ENCODE results near the gene PRR18.

The PRR18 gene

GRCh38 chr6:166333172-166333995 lies 25.2 kb upstream of the PRR18 start:
- Histone ChIP-seq H3K79me2 (ENCODE audit: insufficient read depth, low read length) (peaks cover 99% of the 10 kb centered on the region), H3K4me2 (ENCODE audit: insufficient read depth, low read length) (peak overlapping the region; percentile 53), H3K36me3 (ENCODE audit: insufficient read depth, low read length) (peaks cover 52% of the 10 kb centered on the region), H4K20me1 (ENCODE audit: insufficient read depth, low read length) (peaks cover 46% of the 10 kb centered on the region), H3K9me3 (ENCODE audit: insufficient read depth, low read length, severe bottlenecking) (no peaks in the 10 kb centered on the region), H3K27ac (ENCODE audit: low read length) (peak overlapping the region; percentile 90), H3K4me3 (ENCODE audit: low read depth in 1 of 2, low read length in 2 of 2) (peak overlapping the region in 1 of 2 experiments; percentile 33; a peak in 2 of 4 replicates), H2AFZ (ENCODE audit: low read depth, low read length) (no peak overlapping the region), H3K4me1 (ENCODE audit: insufficient read depth, low read length) (peaks cover 66% of the 10 kb centered on the region), H3K9ac (ENCODE audit: low read depth, low read length) (peak overlapping the region; percentile 44), H3K27me3 (ENCODE audit: insufficient read depth, low read length, poor library complexity) (no peaks in the 10 kb centered on the region)
- TF ChIP-seq CTCF (IDR thresholded peaks at IDR 0.05; ENCODE audit: borderline replicate concordance, extremely low read depth, low read length, poor library complexity, severe bottlenecking) = no peak
- TF ChIP-seq EZH2 (IDR thresholded peaks at IDR 0.05; ENCODE audit: borderline replicate concordance, low read depth, low read length, severe bottlenecking) = no peak
- peak; percentile 95 for ATAC-seq (ENCODE audit: insufficient read depth, low read depth)
- DNase-seq = peak; percentile 77

- 0 out of 2 replicates have a peak overlapping the region, but pooled peaks have one; percentile 53 for H3K4me2 ChIP-seq (ENCODE audit: insufficient read depth, low read length)
Observed at GRCh38 chr6:166331503-166332415, 23.6 kb upstream of the PRR18 start.

GRCh38 chr6:166330612-166331011 lies 22.4 kb upstream of the PRR18 start:
- 0 out of 2 replicates have a peak overlapping the region, but pooled peaks have one; percentile 21 for H3K4me2 ChIP-seq (ENCODE audit: insufficient read depth, low read length)
- no peak overlapping the region for H2AFZ ChIP-seq (ENCODE audit: low read depth, low read length)
- no peak overlapping the region for H3K4me3 ChIP-seq (ENCODE audit: low read depth in 1 of 2, low read length in 2 of 2)
- ATAC-seq (ENCODE audit: insufficient read depth, low read depth) = no peak
- no peaks in the 10 kb centered on the region for H3K9me3 ChIP-seq (ENCODE audit: insufficient read depth, low read length, severe bottlenecking)
- no peaks in the 10 kb centered on the region for H3K27me3 ChIP-seq (ENCODE audit: insufficient read depth, low read length, poor library complexity)
- H3K4me1 ChIP-seq (ENCODE audit: insufficient read depth, low read length) = peaks cover 38% of the 10 kb centered on the region
- H3K27ac ChIP-seq (ENCODE audit: low read length) = no peak overlapping the region
- peaks cover 88% of the 10 kb centered on the region for H3K79me2 ChIP-seq (ENCODE audit: insufficient read depth, low read length)
- H3K9ac ChIP-seq (ENCODE audit: low read depth, low read length) = no peak overlapping the region
- TF ChIP-seq CTCF (IDR thresholded peaks at IDR 0.05; ENCODE audit: borderline replicate concordance, extremely low read depth, low read length, poor library complexity, severe bottlenecking) = no peak
- no peak for TF ChIP-seq EZH2 (IDR thresholded peaks at IDR 0.05; ENCODE audit: borderline replicate concordance, low read depth, low read length, severe bottlenecking)
- peaks cover 37% of the 10 kb centered on the region for H4K20me1 ChIP-seq (ENCODE audit: insufficient read depth, low read length)
- no peak for DNase-seq
- peaks cover 47% of the 10 kb centered on the region for H3K36me3 ChIP-seq (ENCODE audit: insufficient read depth, low read length)

More at GRCh38 chr6:166331503-166332415, 23.6 kb upstream of the PRR18 start:
- ATAC-seq (ENCODE audit: insufficient read depth, low read depth) = no peak
- no peak overlapping the region for H3K4me3 ChIP-seq (ENCODE audit: low read depth in 1 of 2, low read length in 2 of 2)
- TF ChIP-seq CTCF (IDR thresholded peaks at IDR 0.05; ENCODE audit: borderline replicate concordance, extremely low read depth, low read length, poor library complexity, severe bottlenecking) = no peak
- TF ChIP-seq EZH2 (IDR thresholded peaks at IDR 0.05; ENCODE audit: borderline replicate concordance, low read depth, low read length, severe bottlenecking) = no peak
- peaks cover 37% of the 10 kb centered on the region for H4K20me1 ChIP-seq (ENCODE audit: insufficient read depth, low read length)
- no peaks in the 10 kb centered on the region for H3K27me3 ChIP-seq (ENCODE audit: insufficient read depth, low read length, poor library complexity)
- H2AFZ ChIP-seq (ENCODE audit: low read depth, low read length) = no peak overlapping the region
- peaks cover 92% of the 10 kb centered on the region for H3K79me2 ChIP-seq (ENCODE audit: insufficient read depth, low read length)
- no peak for DNase-seq
- H3K9ac ChIP-seq (ENCODE audit: low read depth, low read length) = no peak overlapping the region
- H3K36me3 ChIP-seq (ENCODE audit: insufficient read depth, low read length) = peaks cover 47% of the 10 kb centered on the region
- no peak overlapping the region for H3K27ac ChIP-seq (ENCODE audit: low read length)
- H3K4me1 ChIP-seq (ENCODE audit: insufficient read depth, low read length) = peaks cover 50% of the 10 kb centered on the region
- no peaks in the 10 kb centered on the region for H3K9me3 ChIP-seq (ENCODE audit: insufficient read depth, low read length, severe bottlenecking)
